Measurements from ENCODE around the gene PRSS27.

DNA sequence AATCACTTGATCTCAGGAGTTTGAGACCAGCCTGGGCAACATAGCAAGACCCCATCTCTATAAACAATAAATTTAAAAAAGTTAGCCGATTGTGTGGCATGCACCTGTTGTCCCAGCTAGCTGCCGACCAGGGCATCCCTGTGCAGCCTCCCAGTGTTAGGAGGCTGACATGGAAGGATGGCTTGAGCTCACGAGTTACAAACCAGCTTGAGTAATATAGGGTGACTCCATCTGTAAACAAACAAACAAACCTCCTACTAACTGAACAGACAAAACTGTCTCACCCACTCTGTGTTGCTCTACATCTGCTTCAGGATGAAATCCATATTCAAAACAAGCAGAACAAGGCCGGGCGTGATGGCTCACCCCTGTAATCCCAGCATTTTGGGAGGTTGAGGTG is 6.9 kb upstream of the PRSS27 start:
- TF ChIP-seq, protein P1, sequence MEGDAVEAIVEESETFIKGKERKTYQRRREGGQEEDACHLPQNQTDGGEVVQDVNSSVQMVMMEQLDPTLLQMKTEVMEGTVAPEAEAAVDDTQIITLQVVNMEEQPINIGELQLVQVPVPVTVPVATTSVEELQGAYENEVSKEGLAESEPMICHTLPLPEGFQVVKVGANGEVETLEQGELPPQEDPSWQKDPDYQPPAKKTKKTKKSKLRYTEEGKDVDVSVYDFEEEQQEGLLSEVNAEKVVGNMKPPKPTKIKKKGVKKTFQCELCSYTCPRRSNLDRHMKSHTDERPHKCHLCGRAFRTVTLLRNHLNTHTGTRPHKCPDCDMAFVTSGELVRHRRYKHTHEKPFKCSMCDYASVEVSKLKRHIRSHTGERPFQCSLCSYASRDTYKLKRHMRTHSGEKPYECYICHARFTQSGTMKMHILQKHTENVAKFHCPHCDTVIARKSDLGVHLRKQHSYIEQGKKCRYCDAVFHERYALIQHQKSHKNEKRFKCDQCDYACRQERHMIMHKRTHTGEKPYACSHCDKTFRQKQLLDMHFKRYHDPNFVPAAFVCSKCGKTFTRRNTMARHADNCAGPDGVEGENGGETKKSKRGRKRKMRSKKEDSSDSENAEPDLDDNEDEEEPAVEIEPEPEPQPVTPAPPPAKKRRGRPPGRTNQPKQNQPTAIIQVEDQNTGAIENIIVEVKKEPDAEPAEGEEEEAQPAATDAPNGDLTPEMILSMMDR (IDR thresholded peaks at IDR 0.05; ENCODE audit: control extremely low read depth in 1 of 3, insufficient read depth in 1 of 3, low read depth in 1 of 3, low read length in 3 of 3) = no peak
- TF ChIP-seq KDM1A (IDR thresholded peaks at IDR 0.05; ENCODE audit: borderline replicate concordance, low read length) (no peak), EZH2 (IDR thresholded peaks at IDR 0.05; ENCODE audit: low read depth, low read length, severe bottlenecking) (no peak), POLR2A (IDR thresholded peaks at IDR 0.05; ENCODE audit: control extremely low read depth in 1 of 2, low read depth in 2 of 2, low read length in 2 of 2) (no peak), RFX5 (IDR thresholded peaks at IDR 0.05; ENCODE audit: borderline replicate concordance, low read depth, low read length) (no peak), POLR2AphosphoS5 (IDR thresholded peaks at IDR 0.05; ENCODE audit: low read depth, low read length) (no peak), ASH2L (IDR thresholded peaks at IDR 0.05; ENCODE audit: low read length) (no peak), RAD21 (IDR thresholded peaks at IDR 0.05 in 1 of 2, conservative IDR thresholded peaks at IDR 0.05 in 1 of 2; ENCODE audit: low read depth in 2 of 2, low read length in 2 of 2) (no peak), ZNF274 (IDR thresholded peaks at IDR 0.05; ENCODE audit: borderline replicate concordance, extremely low read depth, low read length) (no peak)
- TF ChIP-seq, protein P2, sequence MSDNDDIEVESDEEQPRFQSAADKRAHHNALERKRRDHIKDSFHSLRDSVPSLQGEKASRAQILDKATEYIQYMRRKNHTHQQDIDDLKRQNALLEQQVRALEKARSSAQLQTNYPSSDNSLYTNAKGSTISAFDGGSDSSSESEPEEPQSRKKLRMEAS (IDR thresholded peaks at IDR 0.05) = no peak
- TF ChIP-seq, protein P3, sequence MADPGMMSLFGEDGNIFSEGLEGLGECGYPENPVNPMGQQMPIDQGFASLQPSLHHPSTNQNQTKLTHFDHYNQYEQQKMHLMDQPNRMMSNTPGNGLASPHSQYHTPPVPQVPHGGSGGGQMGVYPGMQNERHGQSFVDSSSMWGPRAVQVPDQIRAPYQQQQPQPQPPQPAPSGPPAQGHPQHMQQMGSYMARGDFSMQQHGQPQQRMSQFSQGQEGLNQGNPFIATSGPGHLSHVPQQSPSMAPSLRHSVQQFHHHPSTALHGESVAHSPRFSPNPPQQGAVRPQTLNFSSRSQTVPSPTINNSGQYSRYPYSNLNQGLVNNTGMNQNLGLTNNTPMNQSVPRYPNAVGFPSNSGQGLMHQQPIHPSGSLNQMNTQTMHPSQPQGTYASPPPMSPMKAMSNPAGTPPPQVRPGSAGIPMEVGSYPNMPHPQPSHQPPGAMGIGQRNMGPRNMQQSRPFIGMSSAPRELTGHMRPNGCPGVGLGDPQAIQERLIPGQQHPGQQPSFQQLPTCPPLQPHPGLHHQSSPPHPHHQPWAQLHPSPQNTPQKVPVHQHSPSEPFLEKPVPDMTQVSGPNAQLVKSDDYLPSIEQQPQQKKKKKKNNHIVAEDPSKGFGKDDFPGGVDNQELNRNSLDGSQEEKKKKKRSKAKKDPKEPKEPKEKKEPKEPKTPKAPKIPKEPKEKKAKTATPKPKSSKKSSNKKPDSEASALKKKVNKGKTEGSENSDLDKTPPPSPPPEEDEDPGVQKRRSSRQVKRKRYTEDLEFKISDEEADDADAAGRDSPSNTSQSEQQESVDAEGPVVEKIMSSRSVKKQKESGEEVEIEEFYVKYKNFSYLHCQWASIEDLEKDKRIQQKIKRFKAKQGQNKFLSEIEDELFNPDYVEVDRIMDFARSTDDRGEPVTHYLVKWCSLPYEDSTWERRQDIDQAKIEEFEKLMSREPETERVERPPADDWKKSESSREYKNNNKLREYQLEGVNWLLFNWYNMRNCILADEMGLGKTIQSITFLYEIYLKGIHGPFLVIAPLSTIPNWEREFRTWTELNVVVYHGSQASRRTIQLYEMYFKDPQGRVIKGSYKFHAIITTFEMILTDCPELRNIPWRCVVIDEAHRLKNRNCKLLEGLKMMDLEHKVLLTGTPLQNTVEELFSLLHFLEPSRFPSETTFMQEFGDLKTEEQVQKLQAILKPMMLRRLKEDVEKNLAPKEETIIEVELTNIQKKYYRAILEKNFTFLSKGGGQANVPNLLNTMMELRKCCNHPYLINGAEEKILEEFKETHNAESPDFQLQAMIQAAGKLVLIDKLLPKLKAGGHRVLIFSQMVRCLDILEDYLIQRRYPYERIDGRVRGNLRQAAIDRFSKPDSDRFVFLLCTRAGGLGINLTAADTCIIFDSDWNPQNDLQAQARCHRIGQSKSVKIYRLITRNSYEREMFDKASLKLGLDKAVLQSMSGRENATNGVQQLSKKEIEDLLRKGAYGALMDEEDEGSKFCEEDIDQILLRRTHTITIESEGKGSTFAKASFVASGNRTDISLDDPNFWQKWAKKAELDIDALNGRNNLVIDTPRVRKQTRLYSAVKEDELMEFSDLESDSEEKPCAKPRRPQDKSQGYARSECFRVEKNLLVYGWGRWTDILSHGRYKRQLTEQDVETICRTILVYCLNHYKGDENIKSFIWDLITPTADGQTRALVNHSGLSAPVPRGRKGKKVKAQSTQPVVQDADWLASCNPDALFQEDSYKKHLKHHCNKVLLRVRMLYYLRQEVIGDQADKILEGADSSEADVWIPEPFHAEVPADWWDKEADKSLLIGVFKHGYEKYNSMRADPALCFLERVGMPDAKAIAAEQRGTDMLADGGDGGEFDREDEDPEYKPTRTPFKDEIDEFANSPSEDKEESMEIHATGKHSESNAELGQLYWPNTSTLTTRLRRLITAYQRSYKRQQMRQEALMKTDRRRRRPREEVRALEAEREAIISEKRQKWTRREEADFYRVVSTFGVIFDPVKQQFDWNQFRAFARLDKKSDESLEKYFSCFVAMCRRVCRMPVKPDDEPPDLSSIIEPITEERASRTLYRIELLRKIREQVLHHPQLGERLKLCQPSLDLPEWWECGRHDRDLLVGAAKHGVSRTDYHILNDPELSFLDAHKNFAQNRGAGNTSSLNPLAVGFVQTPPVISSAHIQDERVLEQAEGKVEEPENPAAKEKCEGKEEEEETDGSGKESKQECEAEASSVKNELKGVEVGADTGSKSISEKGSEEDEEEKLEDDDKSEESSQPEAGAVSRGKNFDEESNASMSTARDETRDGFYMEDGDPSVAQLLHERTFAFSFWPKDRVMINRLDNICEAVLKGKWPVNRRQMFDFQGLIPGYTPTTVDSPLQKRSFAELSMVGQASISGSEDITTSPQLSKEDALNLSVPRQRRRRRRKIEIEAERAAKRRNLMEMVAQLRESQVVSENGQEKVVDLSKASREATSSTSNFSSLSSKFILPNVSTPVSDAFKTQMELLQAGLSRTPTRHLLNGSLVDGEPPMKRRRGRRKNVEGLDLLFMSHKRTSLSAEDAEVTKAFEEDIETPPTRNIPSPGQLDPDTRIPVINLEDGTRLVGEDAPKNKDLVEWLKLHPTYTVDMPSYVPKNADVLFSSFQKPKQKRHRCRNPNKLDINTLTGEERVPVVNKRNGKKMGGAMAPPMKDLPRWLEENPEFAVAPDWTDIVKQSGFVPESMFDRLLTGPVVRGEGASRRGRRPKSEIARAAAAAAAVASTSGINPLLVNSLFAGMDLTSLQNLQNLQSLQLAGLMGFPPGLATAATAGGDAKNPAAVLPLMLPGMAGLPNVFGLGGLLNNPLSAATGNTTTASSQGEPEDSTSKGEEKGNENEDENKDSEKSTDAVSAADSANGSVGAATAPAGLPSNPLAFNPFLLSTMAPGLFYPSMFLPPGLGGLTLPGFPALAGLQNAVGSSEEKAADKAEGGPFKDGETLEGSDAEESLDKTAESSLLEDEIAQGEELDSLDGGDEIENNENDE (IDR thresholded peaks at IDR 0.05; ENCODE audit: insufficient replicate concordance, low read length) = no peak
